HCT116 (cell line): Measurements from ENCODE around the gene SMIM3. TPM values are rescaled to one million over a fixed set of nuclear protein-coding genes. Genes with fewer than 3 reads are reported as not detected.

ENCODE experiments used
- total RNA-seq: library from RNA; stranded (reverse); gene quantifications from one replicate; pipeline ENCODE4 v1.2.1, GENCODE V29; 2021; ENCODE audit not compliant: unreplicated experiment

The SMIM3 gene
- total RNA-seq, 1 experiment from 2014 or later = 35.4 TPM

Other genes with a start within 250 kb of the SMIM3 start
- 8.2 TPM for gene SYNPO, start 138.1 kb upstream of the SMIM3 start, total RNA-seq
- gene MYOZ3, start 117.5 kb upstream of the SMIM3 start, total RNA-seq = 0.10 TPM
- 61.4 TPM for gene RBM22, start 77.7 kb upstream of the SMIM3 start, total RNA-seq
- gene DCTN4, start 19.7 kb upstream of the SMIM3 start, total RNA-seq = 78.8 TPM
- gene IRGM, start 67.8 kb downstream of the SMIM3 start, total RNA-seq = not detected
- 0.05 TPM for gene ZNF300, start 126.2 kb downstream of the SMIM3 start, total RNA-seq
- gene GPX3, start 241.8 kb downstream of the SMIM3 start, total RNA-seq = 0.96 TPM